Activated naive CD4-positive, alpha-beta T cell (primary cell): Measurements from ENCODE around the gene SURF2.

Experiments used
- DNase-seq, 4 experiments: peaks; one replicate each; lab custom pipeline; 2025; lab: John Stamatoyannopoulos, UW

The SURF2 gene

DNA sequence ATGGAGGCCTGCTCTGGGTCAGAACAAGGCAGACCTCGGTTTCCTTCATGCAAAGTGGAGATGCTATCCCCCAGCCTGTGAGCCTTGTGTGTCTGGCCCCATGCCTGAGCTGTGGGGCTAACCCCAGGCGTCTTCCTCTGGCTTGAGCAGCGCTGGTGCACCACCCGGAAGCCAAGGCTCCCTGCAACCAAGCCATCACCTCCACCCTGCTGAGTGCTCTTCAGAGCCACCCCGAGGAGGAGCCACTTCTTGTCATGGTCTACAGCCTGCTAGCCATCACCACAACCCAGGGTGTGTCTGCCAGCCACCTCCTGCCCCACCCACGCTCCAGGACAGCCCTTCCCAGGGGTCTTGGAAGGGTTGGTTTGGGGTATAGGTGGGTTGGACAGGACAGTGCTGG lies 45.2 kb downstream of the SURF2 start:
- no peak for DNase-seq

- DNase-seq = no peak
Observed at GRCh38 chr9:133402689-133403088, 46.3 kb downstream of the SURF2 start.

GRCh38 chr9:133403766-133404453 lies 47.6 kb downstream of the SURF2 start:
- DNase-seq = peak in 3 of 4 experiments; percentile 8 to 56 (median 24)

DNA sequence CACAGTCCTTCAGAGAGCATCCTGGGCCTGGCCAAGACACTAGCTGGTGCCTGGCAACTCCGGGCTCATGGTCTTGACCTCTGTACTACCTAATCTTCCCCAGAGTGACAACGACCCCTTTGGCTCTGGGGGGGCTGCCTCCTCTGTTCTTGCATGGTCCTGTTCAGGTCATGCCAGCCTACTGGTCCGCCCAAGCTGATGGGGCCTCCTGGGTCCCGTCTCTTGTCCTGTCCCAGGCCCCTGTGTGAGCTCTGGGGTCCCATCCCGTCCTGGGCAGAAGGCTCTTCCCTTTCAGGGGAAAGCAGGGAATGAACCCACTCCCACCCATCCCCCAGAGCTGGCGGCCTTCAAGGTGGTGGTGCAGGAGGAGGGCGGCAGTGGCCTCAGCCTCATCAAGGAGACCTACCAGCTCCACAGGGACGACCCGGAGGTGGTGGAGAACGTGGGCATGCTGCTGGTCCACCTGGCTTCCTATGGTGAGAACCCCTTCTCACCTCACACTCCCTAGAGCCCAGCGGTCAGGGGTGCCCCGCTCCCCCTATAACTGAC lies 48.2 kb downstream of the SURF2 start:
- no peak for DNase-seq

- no peak for DNase-seq
Observed at GRCh38 chr9:133405508-133406438, 49.4 kb downstream of the SURF2 start.

DNA sequence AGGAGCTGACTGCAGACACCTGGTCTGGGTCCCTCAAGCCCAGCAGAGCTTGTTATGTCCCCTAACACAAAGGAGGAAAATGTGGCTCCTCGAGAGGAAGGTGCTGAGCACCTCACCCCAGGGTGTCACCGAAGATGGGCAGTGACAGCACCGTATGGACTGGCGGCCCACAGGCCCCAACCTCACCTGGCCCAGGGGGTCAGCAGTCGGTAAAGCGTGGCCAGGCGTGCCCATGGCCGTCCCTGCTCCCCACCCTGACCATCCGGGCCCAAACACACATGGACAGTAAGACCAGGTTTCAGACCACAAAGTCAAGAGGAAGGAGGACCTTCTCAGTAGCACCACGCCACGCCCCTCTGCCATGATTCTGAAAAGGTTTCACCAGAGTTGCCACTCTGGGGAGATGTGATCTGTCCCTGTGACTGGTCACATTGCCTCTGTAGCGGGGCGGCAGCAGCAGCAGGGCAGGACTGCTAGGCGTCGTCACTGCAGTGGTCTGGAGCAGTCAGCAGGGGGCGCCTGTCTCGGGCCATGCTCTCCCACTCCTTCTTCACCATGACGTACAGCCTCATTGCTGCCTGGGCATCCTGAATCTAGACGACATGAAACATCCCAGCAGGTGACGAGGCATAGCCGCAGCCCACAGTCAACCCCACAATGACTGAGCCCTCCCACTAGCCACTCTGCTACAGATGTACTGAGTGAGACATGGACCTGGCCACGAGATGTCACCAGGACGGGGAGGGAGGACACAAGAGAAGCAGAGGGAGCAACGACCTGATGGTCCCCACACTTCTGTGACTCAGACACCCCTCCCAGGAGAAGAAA lies 50.3 kb downstream of the SURF2 start:
- DNase-seq = peak; percentile 29 to 69 (median 56)

DNA sequence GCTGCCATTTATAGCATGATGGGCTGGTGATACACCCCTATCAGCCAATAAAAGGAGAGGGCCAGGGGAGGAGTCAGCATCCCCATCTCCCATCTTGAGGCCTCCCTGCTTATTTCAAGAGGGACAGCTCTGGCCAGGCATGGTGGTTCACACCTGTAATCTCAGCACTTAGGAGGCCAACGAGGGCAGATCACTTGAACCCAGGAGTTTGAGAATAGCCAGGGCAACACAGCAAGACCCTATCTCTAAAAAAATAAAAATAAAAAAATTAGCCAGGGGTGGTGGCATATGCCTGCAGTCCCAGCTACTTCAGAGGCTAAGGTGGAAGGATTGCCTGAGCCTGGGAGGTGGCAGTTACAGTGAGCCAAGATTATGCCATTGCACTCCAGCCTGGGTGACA lies 51.7 kb downstream of the SURF2 start:
- no peak for DNase-seq
